PC-3 (cell line): ENCODE results near the gene TMEM187. TPM values are rescaled to one million over a fixed set of nuclear protein-coding genes. Genes with fewer than 3 reads are reported as not detected.

Experiments
- ATAC-seq: fragments of 200-7000 bp; cut with Tn5 transposase; 2 replicates; pipeline ENCODE4 v1.9.1; 2020; ENCODE audit warnings: mild to moderate bottlenecking, moderate library complexity
- BruUV-seq: library from RNA; stranded (reverse); fragments of 400-500 nt; replicated peaks from 2 replicates; lab custom pipeline; 2021; lab: Mats Ljungman, UMichigan
- CTCF ChIA-PET: fragments of 300-600 bp; sonication (Branson Sonifier 250); formaldehyde crosslinking; loops from one replicate; lab custom pipeline; 2022; ENCODE audit warnings: antibody characterized with exemption; lab: Charles Lee
- POLR2A ChIA-PET: fragments of 300-600 bp; sonication (Branson Sonifier 250); formaldehyde crosslinking; loops from one replicate; lab custom pipeline; 2022; ENCODE audit warnings: antibody characterized with exemption; ENCODE audit not compliant: unreplicated experiment; lab: Charles Lee
- DNase-seq: peaks from one replicate; pipeline ENCODE4 v3.0.0-alpha.2; 2015
- H2AFZ ChIP-seq: fragments of 300-600 bp; sonication (generic); 2 replicates; pipeline ENCODE4 v1.6.0; 2016; ENCODE audit warnings: antibody characterized with exemption, low read length
- H3F3A ChIP-seq: fragments of 300-600 bp; sonication (generic); one replicate; pipeline ENCODE4 v1.6.0; 2017; ENCODE audit warnings: antibody characterized with exemption, low read length, control low read depth, mild to moderate bottlenecking; ENCODE audit not compliant: unreplicated experiment
- H3K27ac ChIP-seq: fragments of 300-600 bp; sonication (generic); 2 replicates; pipeline ENCODE4 v1.5.1; 2016; ENCODE audit warnings: mild to moderate bottlenecking, low read length
- H3K27me3 ChIP-seq: fragments of 300-600 bp; sonication (generic); 2 replicates; pipeline ENCODE4 v1.6.1; 2016; ENCODE audit warnings: low read length, mixed read lengths
- H3K36me3 ChIP-seq: fragments of 300-600 bp; sonication (generic); 2 replicates; pipeline ENCODE4 v1.6.1; 2016; ENCODE audit warnings: low read depth, mixed run types, low read length, mixed read lengths
- H3K4me1 ChIP-seq: fragments of 300-600 bp; sonication (generic); 2 replicates; pipeline ENCODE4 v1.5.1; 2016; ENCODE audit warnings: low read length; ENCODE audit not compliant: insufficient read depth
- H3K4me2 ChIP-seq: fragments of 300-600 bp; sonication (generic); 2 replicates; pipeline ENCODE4 v1.6.0; 2016; ENCODE audit warnings: low read length
- H3K4me3 ChIP-seq: fragments of 300-600 bp; sonication (generic); 2 replicates; pipeline ENCODE4 v1.5.1; 2016; ENCODE audit warnings: mild to moderate bottlenecking, low read length, mixed read lengths
- H3K79me2 ChIP-seq: fragments of 300-600 bp; sonication (generic); 2 replicates; pipeline ENCODE4 v1.6.1; 2017; ENCODE audit warnings: low read length, mixed read lengths
- H3K9ac ChIP-seq: fragments of 300-600 bp; sonication (generic); 2 replicates; pipeline ENCODE4 v1.6.0; 2016; ENCODE audit warnings: mild to moderate bottlenecking, low read length
- H3K9me2 ChIP-seq: fragments of 300-600 bp; sonication (generic); replicated peaks from 2 replicates; pipeline ENCODE4 v1.6.1; 2016; ENCODE audit warnings: mixed run types, low read length, mixed read lengths
- H3K9me3 ChIP-seq: fragments of 300-600 bp; sonication (generic); 2 replicates; pipeline ENCODE4 v1.6.1; 2016; ENCODE audit warnings: low read length, mixed read lengths
- H4K20me1 ChIP-seq: fragments of 300-600 bp; sonication (generic); 2 replicates; pipeline ENCODE4 v1.6.1; 2016; ENCODE audit warnings: low read length, mixed read lengths
- CTCF ChIP-seq: fragments of 300-600 bp; sonication (generic); conservative IDR thresholded peaks from 2 replicates; pipeline ENCODE4 v1.5.1; 2017; ENCODE audit warnings: antibody characterized with exemption, low read depth, mild to moderate bottlenecking, low read length
- EZH2 ChIP-seq: fragments of 300-600 bp; sonication (generic); IDR thresholded peaks from one replicate; pipeline ENCODE4 v1.6.1; 2017; ENCODE audit warnings: antibody characterized with exemption, mild to moderate bottlenecking, low read length; ENCODE audit not compliant: unreplicated experiment
- EZH2phosphoT487 ChIP-seq: fragments of 300-600 bp; sonication (generic); IDR thresholded peaks from 2 replicates; pipeline ENCODE4 v1.6.1; 2018; ENCODE audit warnings: mild to moderate bottlenecking, antibody characterized with exemption, low read length, borderline replicate concordance
- intact Hi-C: fragments of 100-400 bp; cut with micrococcal nuclease; formaldehyde crosslinking; loops from 2 replicates; pipeline ENCODE4 v1.9.0; 2023
- total RNA-seq: library from RNA; depleted of rRNA; stranded (reverse); fragments of >200 nt; gene quantifications from 2 replicates; pipeline ENCODE4 v1.2.3, GENCODE V29; 2014

TMEM187 gene
- total RNA-seq, 1 experiment from 2014 or later = 10.6 TPM

DNA sequence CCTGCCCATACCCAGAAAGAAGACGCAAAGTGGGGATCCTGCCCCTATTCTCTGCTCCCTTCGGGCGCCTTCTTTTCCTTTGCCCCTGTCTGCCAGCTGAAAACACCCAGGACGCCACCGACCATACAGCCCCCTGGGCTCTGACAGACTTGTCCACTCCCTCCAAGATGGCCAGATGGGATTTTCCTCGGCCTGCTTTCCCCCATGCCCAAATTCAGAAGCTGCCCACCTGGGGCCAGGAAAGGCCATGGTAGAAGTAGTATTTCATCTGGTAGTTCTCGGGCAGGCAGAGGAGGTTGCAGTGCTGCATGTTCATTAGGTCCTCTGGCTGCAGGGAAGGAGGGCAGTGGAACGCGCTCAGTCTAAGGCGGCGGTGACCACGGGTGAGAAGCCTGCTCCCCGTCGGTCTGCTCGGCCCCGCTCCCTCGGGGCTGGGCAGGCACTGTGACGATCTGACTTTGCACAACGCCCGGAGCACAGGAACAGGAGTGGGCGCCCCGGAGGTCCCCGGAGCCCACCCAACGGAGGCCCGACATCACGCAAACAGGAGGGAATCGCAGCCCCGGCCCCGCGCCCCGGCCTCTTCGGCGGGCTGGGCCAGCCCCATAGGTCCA lies 38.3 kb upstream of the TMEM187 start:
- H3K79me2 ChIP-seq = peaks cover 32% of the 10 kb centered on the region
- H3K9ac ChIP-seq = peak overlapping the region; percentile 97
- CTCF ChIA-PET = interaction anchor here (0.6 to 1.2 kb wide), 2 partner anchors 11 to 41 kb away, joined by 5 to 6 read pairs; no protein-coding TSS in a partner anchor
- POLR2A ChIA-PET = no interaction called here
- no peaks in the 10 kb centered on the region for H3K9me3 ChIP-seq
- BruUV-seq = TSS peak; percentile 50
- H3K27me3 ChIP-seq = no peaks in the 10 kb centered on the region
- H3K36me3 ChIP-seq = peaks cover 11% of the 10 kb centered on the region
- H3K4me1 ChIP-seq = peaks cover 8% of the 10 kb centered on the region
- no peak for DNase-seq
- no peaks in the 10 kb centered on the region for H3F3A ChIP-seq
- intact Hi-C loops = no loop called here
- TF ChIP-seq CTCF = no peak
- no peak for TF ChIP-seq EZH2phosphoT487
- no peak for TF ChIP-seq EZH2
- ATAC-seq = peak; percentile 7
- no peak overlapping the region for H3K27ac ChIP-seq
- peak overlapping the region; percentile 48; the same call in 1 of the 2 replicates for H2AFZ ChIP-seq
- no peaks in the 10 kb centered on the region for H4K20me1 ChIP-seq
- peak overlapping the region; percentile 96 for H3K4me2 ChIP-seq
- H3K9me2 ChIP-seq = no peaks in the 10 kb centered on the region
- peak overlapping the region; percentile 99 for H3K4me3 ChIP-seq

GRCh38 chrX:153934762-153935325 lies 37.7 kb upstream of the TMEM187 start, which contains the start of gene NAA10:
TSS of gene NAA10 (minus strand) at chrX:153935037. CDS start at chrX:153934904, 133 bp downstream.
- intact Hi-C loops = no loop called here
- Histone ChIP-seq H3K4me2 (peak within 1 kb of the TSS; percentile 96), H3K36me3 (peaks cover 11% of the 10 kb centered on the region), H3K9me3 (no peaks in the 10 kb centered on the region), H3K9me2 (no peaks in the 10 kb centered on the region), H4K20me1 (no peaks in the 10 kb centered on the region), H3K4me3 (peak within 1 kb of the TSS; percentile 99), H3K27me3 (no peaks in the 10 kb centered on the region), H3F3A (no peaks in the 10 kb centered on the region), H2AFZ (peak within 1 kb of the TSS; percentile 69), H3K4me1 (peaks cover 5% of the 10 kb centered on the region; the same call in 1 of the 2 replicates), H3K9ac (peak within 1 kb of the TSS; percentile 97), H3K79me2 (peaks cover 32% of the 10 kb centered on the region), H3K27ac (no peak within 1 kb of the TSS)
- no TSS peak for BruUV-seq
- ATAC-seq (peak; percentile 98), DNase-seq (peak; percentile 83)
- ChIA-PET CTCF (interaction anchor here (0.8 to 1.2 kb wide), 2 partner anchors 11 to 12 kb away, joined by 4 to 6 read pairs; no protein-coding TSS in a partner anchor), POLR2A (no interaction called here)
- no peak for TF ChIP-seq EZH2
- TF ChIP-seq EZH2phosphoT487 = no peak
- no peak for TF ChIP-seq CTCF
